Measurements from ENCODE around the gene WFDC11.

WFDC11 gene

DNA sequence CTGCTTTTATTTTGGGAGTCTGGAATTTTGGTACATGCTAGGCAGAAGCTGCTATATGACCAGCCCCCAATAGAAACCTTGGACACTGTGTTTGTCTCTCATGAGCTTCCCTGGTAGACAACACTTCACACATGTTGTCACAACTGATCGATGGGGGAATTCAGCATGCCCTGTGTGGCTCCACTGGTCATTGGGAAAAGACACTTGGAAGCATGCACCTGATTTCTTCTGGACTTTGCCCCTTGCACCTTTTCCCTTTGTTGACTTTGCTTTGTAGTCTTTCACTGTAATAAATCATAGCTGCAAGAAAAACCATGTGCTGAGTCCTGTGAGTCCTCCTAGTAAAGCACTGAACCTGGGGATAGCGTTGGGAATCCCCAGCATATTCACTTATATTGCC, 48.4 kb downstream of the WFDC11 start:
- no peak for DNase-seq

DNA sequence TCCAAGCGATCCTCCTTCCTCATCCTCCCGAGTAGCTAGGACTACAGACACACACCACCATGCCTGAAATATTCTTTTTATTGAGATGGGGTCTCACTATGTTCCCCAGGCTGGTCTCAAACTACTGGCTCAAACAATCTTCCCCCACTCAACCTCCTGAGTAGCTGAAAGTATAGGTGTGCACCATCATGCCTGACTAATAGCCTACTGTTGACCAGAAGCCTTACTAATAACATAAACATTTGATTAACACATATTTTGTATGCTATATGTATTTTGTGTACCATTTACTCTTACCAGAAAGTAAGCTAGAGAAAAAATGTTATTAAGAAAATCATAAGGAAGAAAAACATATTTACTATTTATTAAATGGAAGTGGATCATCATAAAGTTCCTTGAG, 52.4 kb downstream of the WFDC11 start:
- no peak for DNase-seq

DNA sequence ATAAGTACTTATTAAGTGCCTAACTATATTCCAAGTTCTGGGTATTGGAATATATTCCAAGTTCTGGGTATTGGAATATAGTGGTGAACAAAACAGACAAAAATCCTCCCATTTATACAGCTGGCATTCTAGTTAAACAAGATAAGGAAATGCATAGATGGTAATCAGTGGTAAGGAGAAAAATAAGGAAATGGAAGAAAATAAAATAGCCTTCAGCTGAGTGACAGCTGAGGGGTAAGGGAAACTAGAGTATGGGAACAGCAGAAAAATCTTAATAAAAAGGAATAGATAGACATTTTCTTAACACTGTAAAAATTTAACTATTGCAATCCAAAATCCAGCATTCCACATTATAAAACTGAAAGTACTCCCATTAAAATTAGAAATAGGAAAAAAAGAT, 57.7 kb downstream of the WFDC11 start:
- DNase-seq = no peak

DNA sequence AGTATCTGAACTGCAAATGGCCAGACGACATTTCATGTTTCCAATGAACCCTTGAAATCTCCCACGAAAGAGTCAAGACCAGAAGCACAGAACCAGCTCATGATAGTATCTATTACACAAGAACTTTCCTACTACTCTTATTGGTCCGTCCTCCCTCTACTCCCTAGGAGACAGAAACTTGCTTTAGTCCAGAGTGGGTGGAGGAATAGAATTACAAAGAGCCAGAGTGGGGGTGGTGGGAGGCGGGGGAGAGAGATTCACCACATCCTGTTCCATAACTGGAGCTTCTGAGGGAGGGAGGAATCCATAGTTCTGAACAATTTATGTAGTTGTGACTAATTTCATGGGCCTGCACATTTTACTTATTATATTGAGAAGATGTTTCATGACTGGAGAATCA, 59.0 kb downstream of the WFDC11 start:
- DNase-seq = no peak

DNA sequence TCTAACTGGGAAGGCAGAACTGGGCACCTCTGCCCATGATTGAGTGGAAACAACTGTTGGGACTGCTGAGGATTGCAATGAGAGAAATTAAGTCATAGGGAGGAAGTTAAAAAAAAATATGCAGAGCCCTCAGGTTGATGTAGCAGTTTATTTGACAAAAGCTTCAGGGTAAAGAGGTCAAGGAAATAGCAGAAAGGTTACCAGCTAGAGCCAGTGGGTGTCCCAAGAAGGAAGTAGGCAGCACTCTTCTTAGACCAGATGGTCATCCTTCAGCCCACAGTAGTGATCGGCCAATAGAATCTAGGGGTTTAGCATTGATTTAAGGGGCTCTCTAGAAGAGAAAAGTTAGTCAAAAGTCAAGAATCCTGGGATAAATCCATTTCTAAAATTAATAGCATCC, 62.2 kb downstream of the WFDC11 start:
- DNase-seq = no peak

Data from GF-D8 (cell line).